ENCODE results near the gene NHLH2. TPM values are rescaled to one million over a fixed set of nuclear protein-coding genes. Genes with fewer than 3 reads are reported as not detected.

Gene NHLH2
- total and polyA plus RNA-seq, 4 donors = not detected

DNA sequence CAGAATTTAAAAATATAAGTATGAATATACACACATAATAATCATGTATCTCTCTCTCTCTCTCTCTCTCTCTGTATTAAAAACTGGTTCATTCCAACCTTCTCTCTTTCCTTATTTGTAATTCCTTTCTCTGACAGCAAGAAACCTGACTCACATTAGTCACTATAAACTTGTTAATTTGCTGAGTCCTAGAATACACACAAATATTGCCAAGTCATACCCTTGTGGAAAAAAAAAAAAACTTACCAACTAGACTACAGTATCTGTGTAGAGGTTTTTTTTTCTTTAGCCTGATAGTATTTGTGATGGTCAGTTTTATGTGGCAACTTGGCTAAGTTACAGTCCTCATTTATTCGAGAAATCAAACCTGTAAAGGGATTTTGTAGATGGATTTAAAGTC is 26.3 kb upstream of the NHLH2 start:
- 78% methylated on average over 1 of the region's 1 CpG for WGBS
- H3K4me1 ChIP-seq (ENCODE audit: control insufficient read depth in 4 of 4, insufficient read depth in 4 of 4, low read length in 3 of 4) = no peaks in the 10 kb centered on the region
- no peak overlapping the region for H3K4me3 ChIP-seq (ENCODE audit: low read depth in 1 of 3, low read length in 3 of 3)
- no peaks in the 10 kb centered on the region for H3K9me3 ChIP-seq (ENCODE audit: control insufficient read depth in 4 of 4, low read length in 3 of 4)
- no peak for DNase-seq (ENCODE audit: low spot score)
- no peak overlapping the region for H3K9ac ChIP-seq (ENCODE audit: low read depth in 1 of 2, low read length in 2 of 2)
- H3K27me3 ChIP-seq (ENCODE audit: control insufficient read depth in 4 of 4, insufficient read depth in 4 of 4, low read length in 3 of 4) = peaks cover 0 to 6% (median 1%) of the 10 kb centered on the region in 4 donors
- H3K36me3 ChIP-seq (ENCODE audit: control insufficient read depth in 4 of 4, insufficient read depth in 3 of 4, low read depth in 1 of 4, low read length in 3 of 4) = no peaks in the 10 kb centered on the region
- TF ChIP-seq RAD21 (IDR thresholded peaks at IDR 0.05) = no peak
- no peak for TF ChIP-seq HNF4G (IDR thresholded peaks at IDR 0.05)
- TF ChIP-seq GABPA (IDR thresholded peaks at IDR 0.05 in 1 of 2, conservative IDR thresholded peaks at IDR 0.05 in 1 of 2) = no peak
- TF ChIP-seq HNF4A (conservative IDR thresholded peaks at IDR 0.05) = no peak
- TF ChIP-seq NR2F2 (IDR thresholded peaks at IDR 0.05) = no peak
- no peak for TF ChIP-seq FOXA2 (IDR thresholded peaks at IDR 0.05)
- TF ChIP-seq, protein P1, sequence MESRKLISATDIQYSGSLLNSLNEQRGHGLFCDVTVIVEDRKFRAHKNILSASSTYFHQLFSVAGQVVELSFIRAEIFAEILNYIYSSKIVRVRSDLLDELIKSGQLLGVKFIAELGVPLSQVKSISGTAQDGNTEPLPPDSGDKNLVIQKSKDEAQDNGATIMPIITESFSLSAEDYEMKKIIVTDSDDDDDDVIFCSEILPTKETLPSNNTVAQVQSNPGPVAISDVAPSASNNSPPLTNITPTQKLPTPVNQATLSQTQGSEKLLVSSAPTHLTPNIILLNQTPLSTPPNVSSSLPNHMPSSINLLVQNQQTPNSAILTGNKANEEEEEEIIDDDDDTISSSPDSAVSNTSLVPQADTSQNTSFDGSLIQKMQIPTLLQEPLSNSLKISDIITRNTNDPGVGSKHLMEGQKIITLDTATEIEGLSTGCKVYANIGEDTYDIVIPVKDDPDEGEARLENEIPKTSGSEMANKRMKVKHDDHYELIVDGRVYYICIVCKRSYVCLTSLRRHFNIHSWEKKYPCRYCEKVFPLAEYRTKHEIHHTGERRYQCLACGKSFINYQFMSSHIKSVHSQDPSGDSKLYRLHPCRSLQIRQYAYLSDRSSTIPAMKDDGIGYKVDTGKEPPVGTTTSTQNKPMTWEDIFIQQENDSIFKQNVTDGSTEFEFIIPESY (IDR thresholded peaks at IDR 0.05) = no peak
- no peak overlapping the region for H3K27ac ChIP-seq (ENCODE audit: low read depth in 1 of 2, low read length in 2 of 2)

DNA sequence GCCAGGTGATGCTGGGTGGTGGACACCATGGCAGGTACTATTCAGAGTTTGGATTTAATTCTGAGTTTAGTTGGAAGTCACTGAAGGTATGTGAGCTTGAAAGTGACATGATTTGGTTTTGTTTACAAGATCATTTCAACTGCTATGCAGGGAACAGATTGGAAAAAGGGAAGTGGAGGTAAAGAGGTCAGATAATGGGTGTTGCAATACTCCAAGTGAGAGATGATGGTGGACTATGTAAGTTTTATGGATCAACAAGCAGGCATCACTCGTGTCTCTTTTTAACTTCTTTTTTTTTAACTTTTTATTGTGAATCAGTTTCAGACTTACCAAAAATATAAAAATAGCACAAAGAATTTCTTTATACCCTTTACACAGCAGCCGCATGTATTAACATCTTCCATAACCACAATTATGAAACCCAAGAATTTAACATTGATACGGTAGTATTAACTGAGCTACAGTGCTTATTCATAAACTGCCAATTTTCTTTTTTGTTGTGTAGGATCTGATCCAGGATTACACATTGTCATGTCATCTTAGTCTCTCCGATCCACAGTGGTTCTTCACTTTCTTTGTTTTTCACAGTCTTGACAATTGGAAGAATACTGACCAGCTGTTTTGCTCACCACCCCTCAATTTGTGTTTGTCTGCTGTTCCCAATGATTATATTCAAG is 24.9 kb upstream of the NHLH2 start:
- Histone ChIP-seq H3K4me1 (ENCODE audit: control insufficient read depth in 4 of 4, insufficient read depth in 4 of 4, low read length in 3 of 4) (no peaks in the 10 kb centered on the region), H3K36me3 (ENCODE audit: control insufficient read depth in 4 of 4, insufficient read depth in 3 of 4, low read depth in 1 of 4, low read length in 3 of 4) (no peaks in the 10 kb centered on the region), H3K4me3 (ENCODE audit: low read depth in 1 of 3, low read length in 3 of 3) (no peak overlapping the region), H3K9ac (ENCODE audit: low read depth in 1 of 2, low read length in 2 of 2) (no peak overlapping the region), H3K27ac (ENCODE audit: low read depth in 1 of 2, low read length in 2 of 2) (no peak overlapping the region), H3K9me3 (ENCODE audit: control insufficient read depth in 4 of 4, low read length in 3 of 4) (no peaks in the 10 kb centered on the region), H3K27me3 (ENCODE audit: control insufficient read depth in 4 of 4, insufficient read depth in 4 of 4, low read length in 3 of 4) (peaks cover 0 to 3% (median 0%) of the 10 kb centered on the region in 4 donors)
- 66% methylated on average over 4 of the region's 4 CpGs for WGBS
- TF ChIP-seq, protein P2, sequence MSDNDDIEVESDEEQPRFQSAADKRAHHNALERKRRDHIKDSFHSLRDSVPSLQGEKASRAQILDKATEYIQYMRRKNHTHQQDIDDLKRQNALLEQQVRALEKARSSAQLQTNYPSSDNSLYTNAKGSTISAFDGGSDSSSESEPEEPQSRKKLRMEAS (IDR thresholded peaks at IDR 0.05) = no peak
- TF ChIP-seq, protein P3, sequence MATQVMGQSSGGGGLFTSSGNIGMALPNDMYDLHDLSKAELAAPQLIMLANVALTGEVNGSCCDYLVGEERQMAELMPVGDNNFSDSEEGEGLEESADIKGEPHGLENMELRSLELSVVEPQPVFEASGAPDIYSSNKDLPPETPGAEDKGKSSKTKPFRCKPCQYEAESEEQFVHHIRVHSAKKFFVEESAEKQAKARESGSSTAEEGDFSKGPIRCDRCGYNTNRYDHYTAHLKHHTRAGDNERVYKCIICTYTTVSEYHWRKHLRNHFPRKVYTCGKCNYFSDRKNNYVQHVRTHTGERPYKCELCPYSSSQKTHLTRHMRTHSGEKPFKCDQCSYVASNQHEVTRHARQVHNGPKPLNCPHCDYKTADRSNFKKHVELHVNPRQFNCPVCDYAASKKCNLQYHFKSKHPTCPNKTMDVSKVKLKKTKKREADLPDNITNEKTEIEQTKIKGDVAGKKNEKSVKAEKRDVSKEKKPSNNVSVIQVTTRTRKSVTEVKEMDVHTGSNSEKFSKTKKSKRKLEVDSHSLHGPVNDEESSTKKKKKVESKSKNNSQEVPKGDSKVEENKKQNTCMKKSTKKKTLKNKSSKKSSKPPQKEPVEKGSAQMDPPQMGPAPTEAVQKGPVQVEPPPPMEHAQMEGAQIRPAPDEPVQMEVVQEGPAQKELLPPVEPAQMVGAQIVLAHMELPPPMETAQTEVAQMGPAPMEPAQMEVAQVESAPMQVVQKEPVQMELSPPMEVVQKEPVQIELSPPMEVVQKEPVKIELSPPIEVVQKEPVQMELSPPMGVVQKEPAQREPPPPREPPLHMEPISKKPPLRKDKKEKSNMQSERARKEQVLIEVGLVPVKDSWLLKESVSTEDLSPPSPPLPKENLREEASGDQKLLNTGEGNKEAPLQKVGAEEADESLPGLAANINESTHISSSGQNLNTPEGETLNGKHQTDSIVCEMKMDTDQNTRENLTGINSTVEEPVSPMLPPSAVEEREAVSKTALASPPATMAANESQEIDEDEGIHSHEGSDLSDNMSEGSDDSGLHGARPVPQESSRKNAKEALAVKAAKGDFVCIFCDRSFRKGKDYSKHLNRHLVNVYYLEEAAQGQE (IDR thresholded peaks at IDR 0.05) = no peak
- TF ChIP-seq GABPA (IDR thresholded peaks at IDR 0.05 in 1 of 2, conservative IDR thresholded peaks at IDR 0.05 in 1 of 2) (no peak), EGR1 (IDR thresholded peaks at IDR 0.05; ENCODE audit: low read depth in 2 of 2) (no peak)
- DNase-seq (ENCODE audit: low spot score) = no peak

DNA sequence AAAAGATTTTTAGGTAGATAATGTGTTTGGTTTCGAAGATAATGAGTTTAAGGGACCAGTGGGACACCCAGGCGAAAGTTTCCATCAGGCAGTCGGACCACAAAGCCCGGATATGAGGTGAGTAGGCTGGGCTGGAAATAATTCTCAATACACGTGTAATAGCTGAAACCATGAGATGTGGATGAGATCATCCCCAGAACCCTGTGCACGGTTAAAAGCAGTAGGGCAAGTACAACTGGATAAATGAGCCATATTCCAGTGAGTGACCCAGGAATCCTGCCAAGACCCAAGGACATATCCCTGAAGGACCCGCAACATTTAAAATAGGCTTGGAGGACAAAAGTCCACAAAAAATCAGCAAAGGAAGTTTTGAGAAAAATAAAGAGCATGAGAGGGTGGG is 21.5 kb upstream of the NHLH2 start:
- H3K36me3 ChIP-seq (ENCODE audit: control insufficient read depth in 4 of 4, insufficient read depth in 3 of 4, low read depth in 1 of 4, low read length in 3 of 4) = no peaks in the 10 kb centered on the region
- no peak overlapping the region for H3K9ac ChIP-seq (ENCODE audit: low read depth in 1 of 2, low read length in 2 of 2)
- H3K9me3 ChIP-seq (ENCODE audit: control insufficient read depth in 4 of 4, low read length in 3 of 4) = no peaks in the 10 kb centered on the region
- no peaks in the 10 kb centered on the region for H3K4me1 ChIP-seq (ENCODE audit: control insufficient read depth in 4 of 4, insufficient read depth in 4 of 4, low read length in 3 of 4)
- no peak overlapping the region for H3K27ac ChIP-seq (ENCODE audit: low read depth in 1 of 2, low read length in 2 of 2)
- no peak overlapping the region for H3K4me3 ChIP-seq (ENCODE audit: low read depth in 1 of 3, low read length in 3 of 3)
- WGBS = 87% methylated on average over 7 of the region's 7 CpGs
- TF ChIP-seq HNF4A (conservative IDR thresholded peaks at IDR 0.05) = no peak
- no peak for TF ChIP-seq YY1 (IDR thresholded peaks at IDR 0.05)
- TF ChIP-seq, protein P1 (IDR thresholded peaks at IDR 0.05) = no peak
- no peak for TF ChIP-seq FOXA1 (IDR thresholded peaks at IDR 0.05)
- TF ChIP-seq FOXA2 (IDR thresholded peaks at IDR 0.05) = no peak
- no peak for TF ChIP-seq RXRA (IDR thresholded peaks at IDR 0.05)
- TF ChIP-seq EGR1 (IDR thresholded peaks at IDR 0.05; ENCODE audit: low read depth in 2 of 2) = no peak
- TF ChIP-seq, protein P3 (IDR thresholded peaks at IDR 0.05) = no peak
- no peak for TF ChIP-seq NR2F2 (IDR thresholded peaks at IDR 0.05)
- TF ChIP-seq, protein P2 (IDR thresholded peaks at IDR 0.05) = no peak
- no peak for DNase-seq (ENCODE audit: low spot score)
- peaks cover 0 to 2% (median 0%) of the 10 kb centered on the region in 4 donors for H3K27me3 ChIP-seq (ENCODE audit: control insufficient read depth in 4 of 4, insufficient read depth in 4 of 4, low read length in 3 of 4)
